ENCODE data around the gene MOB2.
"Not testable (repeated sequence)": the region's sequence is repeated elsewhere in the genome, so short reads cannot be mapped to it uniquely, and the experiment has no call there.

MOB2 gene

GRCh38 chr11:1515082-1516060 is 28.8 kb upstream of the MOB2 start:
- peak; percentile 77 for DNase-seq
- TF ChIP-seq CTCF (IDR thresholded peaks at IDR 0.05; ENCODE audit: low read depth, low read length) = peak; percentile 67
- H3K27me3 ChIP-seq = no peaks in the 10 kb centered on the region
- H3K36me3 ChIP-seq = no peaks in the 10 kb centered on the region
- H3K4me1 ChIP-seq = no peaks in the 10 kb centered on the region
- no peaks in the 10 kb centered on the region for H3K9me3 ChIP-seq
- no peak overlapping the region for H3K4me3 ChIP-seq (ENCODE audit: low read depth, low read length)

- no peaks in the 10 kb centered on the region for H3K9me3 ChIP-seq
- no peak overlapping the region for H3K4me3 ChIP-seq (ENCODE audit: low read depth, low read length)
- no peak for DNase-seq
- H3K36me3 ChIP-seq = no peaks in the 10 kb centered on the region
- no peaks in the 10 kb centered on the region for H3K27me3 ChIP-seq
- H3K4me1 ChIP-seq = no peaks in the 10 kb centered on the region
- TF ChIP-seq CTCF (IDR thresholded peaks at IDR 0.05; ENCODE audit: low read depth, low read length) = no peak
These were observed 27.9 kb upstream of the MOB2 start for GRCh38 chr11:1514336-1515061.

GRCh38 chr11:1513326-1514296 is 27.0 kb upstream of the MOB2 start:
- no peaks in the 10 kb centered on the region for H3K9me3 ChIP-seq
- H3K36me3 ChIP-seq = no peaks in the 10 kb centered on the region
- no peak overlapping the region for H3K4me3 ChIP-seq (ENCODE audit: low read depth, low read length)
- H3K4me1 ChIP-seq = no peaks in the 10 kb centered on the region
- no peaks in the 10 kb centered on the region for H3K27me3 ChIP-seq
- no peak for TF ChIP-seq CTCF (IDR thresholded peaks at IDR 0.05; ENCODE audit: low read depth, low read length)
- DNase-seq = no peak

- not testable (repeated sequence) for H3K4me3 ChIP-seq (ENCODE audit: low read depth, low read length); H3K9me3 ChIP-seq; H3K27me3 ChIP-seq; H3K4me1 ChIP-seq; H3K36me3 ChIP-seq
- peak; percentile 32 for DNase-seq
These were observed 26.1 kb upstream of the MOB2 start for GRCh38 chr11:1512531-1513258.

- Histone ChIP-seq H3K27me3 (no peaks in the 10 kb centered on the region), H3K4me3 (ENCODE audit: low read depth, low read length) (no peak overlapping the region), H3K4me1 (no peaks in the 10 kb centered on the region), H3K9me3 (no peaks in the 10 kb centered on the region), H3K36me3 (no peaks in the 10 kb centered on the region)
- TF ChIP-seq CTCF (IDR thresholded peaks at IDR 0.05; ENCODE audit: low read depth, low read length) = no peak
- no peak for DNase-seq
These were observed 25.4 kb upstream of the MOB2 start for GRCh38 chr11:1511937-1512496.

Measured in BE2C (cell line).